Rectal smooth muscle tissue (tissue), 1 donor: ENCODE data around the gene MMEL1.

Experiments
- H3K27ac ChIP-seq: one replicate; pipeline ENCODE4 v1.7.0; 2013; ENCODE audit warnings: low read depth, low read length, inconsistent platforms
- H3K27me3 ChIP-seq: one replicate; pipeline ENCODE4 v1.7.0; 2013; ENCODE audit warnings: low read length; ENCODE audit not compliant: control insufficient read depth, insufficient read depth
- H3K36me3 ChIP-seq: one replicate; pipeline ENCODE4 v1.7.0; 2013; ENCODE audit warnings: low read length; ENCODE audit not compliant: control insufficient read depth, insufficient read depth
- H3K4me1 ChIP-seq: one replicate; pipeline ENCODE4 v1.7.0; 2013; ENCODE audit warnings: low read length; ENCODE audit not compliant: control insufficient read depth, insufficient read depth
- H3K4me3 ChIP-seq: one replicate; pipeline ENCODE4 v1.7.0; 2013; ENCODE audit warnings: low read length
- H3K9ac ChIP-seq: one replicate; pipeline ENCODE4 v1.7.0; 2013; ENCODE audit warnings: low read length

MMEL1 gene

GRCh38 chr1:2650967-2651645 lies 18.3 kb upstream of the MMEL1 start:
- H3K36me3 ChIP-seq = no peaks in the 10 kb centered on the region
- no peak overlapping the region for H3K27ac ChIP-seq
- peaks cover 5% of the 10 kb centered on the region for H3K27me3 ChIP-seq
- no peaks in the 10 kb centered on the region for H3K4me1 ChIP-seq
- H3K9ac ChIP-seq = no peak overlapping the region
- no peak overlapping the region for H3K4me3 ChIP-seq

GRCh38 chr1:2646837-2647236 lies 14.0 kb upstream of the MMEL1 start:
- H3K27ac ChIP-seq = no peak overlapping the region
- no peaks in the 10 kb centered on the region for H3K36me3 ChIP-seq
- H3K4me1 ChIP-seq = peaks cover 5% of the 10 kb centered on the region
- H3K4me3 ChIP-seq = no peak overlapping the region
- H3K27me3 ChIP-seq = no peaks in the 10 kb centered on the region
- H3K9ac ChIP-seq = no peak overlapping the region

GRCh38 chr1:2645776-2646175 lies 13.0 kb upstream of the MMEL1 start:
- Histone ChIP-seq H3K27me3 (no peaks in the 10 kb centered on the region), H3K27ac (no peak overlapping the region), H3K36me3 (no peaks in the 10 kb centered on the region), H3K9ac (no peak overlapping the region), H3K4me3 (no peak overlapping the region), H3K4me1 (peaks cover 5% of the 10 kb centered on the region)

GRCh38 chr1:2645143-2645542 lies 12.3 kb upstream of the MMEL1 start:
- H3K27ac ChIP-seq = no peak overlapping the region
- no peak overlapping the region for H3K9ac ChIP-seq
- H3K4me1 ChIP-seq = peaks cover 5% of the 10 kb centered on the region
- no peak overlapping the region for H3K4me3 ChIP-seq
- H3K36me3 ChIP-seq = no peaks in the 10 kb centered on the region
- H3K27me3 ChIP-seq = no peaks in the 10 kb centered on the region

- H3K27ac ChIP-seq = no peak overlapping the region
- H3K4me1 ChIP-seq = peaks cover 5% of the 10 kb centered on the region
- no peaks in the 10 kb centered on the region for H3K27me3 ChIP-seq
- no peak overlapping the region for H3K9ac ChIP-seq
- no peaks in the 10 kb centered on the region for H3K36me3 ChIP-seq
- no peak overlapping the region for H3K4me3 ChIP-seq
Observed at GRCh38 chr1:2644591-2645101, 11.8 kb upstream of the MMEL1 start.

GRCh38 chr1:2644171-2644570 lies 11.4 kb upstream of the MMEL1 start:
- H3K36me3 ChIP-seq = no peaks in the 10 kb centered on the region
- peaks cover 5% of the 10 kb centered on the region for H3K4me1 ChIP-seq
- no peaks in the 10 kb centered on the region for H3K27me3 ChIP-seq
- H3K4me3 ChIP-seq = no peak overlapping the region
- H3K27ac ChIP-seq = no peak overlapping the region
- H3K9ac ChIP-seq = no peak overlapping the region

GRCh38 chr1:2643414-2644077 lies 10.7 kb upstream of the MMEL1 start:
- H3K9ac ChIP-seq = no peak overlapping the region
- H3K4me3 ChIP-seq = peak overlapping the region; percentile 82
- no peak overlapping the region for H3K27ac ChIP-seq

GRCh38 chr1:2642560-2643413 lies 10.0 kb upstream of the MMEL1 start:
- Histone ChIP-seq H3K4me3 (peak overlapping the region; percentile 82), H3K27ac (peak overlapping the region; percentile 66), H3K9ac (peak overlapping the region; percentile 57), H3K4me1 (peaks cover 5% of the 10 kb centered on the region), H3K27me3 (no peaks in the 10 kb centered on the region), H3K36me3 (no peaks in the 10 kb centered on the region)

More at GRCh38 chr1:2643414-2644077, 10.7 kb upstream of the MMEL1 start:
- no peaks in the 10 kb centered on the region for H3K27me3 ChIP-seq
- H3K36me3 ChIP-seq = no peaks in the 10 kb centered on the region
- peaks cover 5% of the 10 kb centered on the region for H3K4me1 ChIP-seq

- H3K36me3 ChIP-seq = no peaks in the 10 kb centered on the region
- H3K4me1 ChIP-seq = peaks cover 5% of the 10 kb centered on the region
- H3K4me3 ChIP-seq = peak overlapping the region; percentile 82
- peak overlapping the region; percentile 57 for H3K9ac ChIP-seq
- no peaks in the 10 kb centered on the region for H3K27me3 ChIP-seq
- no peak overlapping the region for H3K27ac ChIP-seq
Observed at GRCh38 chr1:2642131-2642559, 9.3 kb upstream of the MMEL1 start.

- H3K27me3 ChIP-seq = no peaks in the 10 kb centered on the region
- peaks cover 5% of the 10 kb centered on the region for H3K4me1 ChIP-seq
- H3K36me3 ChIP-seq = no peaks in the 10 kb centered on the region
- H3K27ac ChIP-seq = no peak overlapping the region
- H3K4me3 ChIP-seq = peak overlapping the region; percentile 82
- H3K9ac ChIP-seq = no peak overlapping the region
Observed at GRCh38 chr1:2641381-2642130, 8.7 kb upstream of the MMEL1 start.

GRCh38 chr1:2640626-2641025 lies 7.8 kb upstream of the MMEL1 start:
- Histone ChIP-seq H3K27me3 (no peaks in the 10 kb centered on the region), H3K4me3 (no peak overlapping the region), H3K36me3 (no peaks in the 10 kb centered on the region), H3K4me1 (peaks cover 5% of the 10 kb centered on the region), H3K9ac (no peak overlapping the region), H3K27ac (no peak overlapping the region)
